Gastroesophageal sphincter (tissue), 4 donors: ENCODE data around the gene APOBEC3F. TPM values are rescaled to one million over a fixed set of nuclear protein-coding genes. Genes with fewer than 3 reads are reported as not detected.

Source experiments
- ATAC-seq: fragments of 150-250 bp; one replicate; pipeline ENCODE4 v1.9.1; 2016; ENCODE audit warnings: mild to moderate bottlenecking, moderate library complexity
- H3K27ac ChIP-seq, 4 donors: fragments of 200-600 bp; sonication (generic) in 3 of 4; 1 replicate in 3 of 4; 2 replicates in 1 of 4; pipeline ENCODE4 v1.5.1; 2016 to 2019
- H3K27me3 ChIP-seq: fragments of 200-600 bp; sonication (generic); one replicate; pipeline ENCODE4 v1.5.1; 2019
- H3K36me3 ChIP-seq, 2 donors: fragments of 200-600 bp; sonication (generic); one replicate each; pipeline ENCODE4 v1.5.1; 2019; ENCODE audit warnings: control low read depth in 1 of 2
- H3K4me1 ChIP-seq, 3 donors: fragments of 200-600 bp; sonication (generic); 1 replicate in 2 of 3; 2 replicates in 1 of 3; pipeline ENCODE4 v1.5.1; 2016 to 2019; ENCODE audit warnings: control low read depth in 2 of 3
- H3K4me3 ChIP-seq, 2 donors: fragments of 200-600 bp; sonication (generic); one replicate each; pipeline ENCODE4 v1.5.1; 2019; ENCODE audit warnings: mild to moderate bottlenecking in 1 of 2, moderate library complexity in 1 of 2
- H3K9me3 ChIP-seq, 3 donors: fragments of 200-600 bp; sonication (generic); one replicate each; pipeline ENCODE4 v1.5.1; 2017 to 2019; ENCODE audit warnings: control low read depth in 2 of 3
- CTCF ChIP-seq, 4 experiments: fragments of 200-600 bp in 2 of 4; fragments of 450-650 bp in 2 of 4; sonication (generic) in 1 of 4; IDR thresholded peaks; one replicate each; pipeline ENCODE4 v1.5.1; 2017 to 2019; ENCODE audit warnings: antibody characterized with exemption in 4 of 4, mild to moderate bottlenecking in 2 of 4, moderate library complexity in 2 of 4
- EP300 ChIP-seq: sonication (generic); formaldehyde crosslinking; IDR thresholded peaks from one replicate; pipeline ENCODE4 v1.6.1; 2017; ENCODE audit warnings: antibody characterized with exemption, mild to moderate bottlenecking
- POLR2A ChIP-seq, 2 donors: fragments of 450-650 bp; IDR thresholded peaks; one replicate each; pipeline ENCODE4 v1.6.1; 2017; ENCODE audit warnings: antibody characterized with exemption in 2 of 2, mild to moderate bottlenecking in 2 of 2, moderate library complexity in 1 of 2
- POLR2AphosphoS5 ChIP-seq: sonication (generic); formaldehyde crosslinking; IDR thresholded peaks from one replicate; pipeline ENCODE4 v1.6.1; 2017; ENCODE audit warnings: antibody characterized with exemption
- WGBS, 2 donors: methylation state at CpG; one replicate each; pipeline ENCODE4 v1.1.5; 2018; ENCODE audit warnings: low coverage in 1 of 2; 5-methylcytosine and 5-hydroxymethylcytosine counted together
- total RNA-seq, 4 donors: library from RNA; depleted of rRNA; stranded (reverse); fragments of >200 nt; gene quantifications; one replicate each; pipeline ENCODE4 v1.1.0, GENCODE V29; 2016

APOBEC3F gene
- total RNA-seq, 4 donors from 2014 or later, result 0.57 to 4.0 (median 1.9) TPM

GRCh38 chr22:39088685-39089032 lies 48.0 kb downstream of the APOBEC3F start:
- Histone ChIP-seq H3K27me3 (no peaks in the 10 kb centered on the region), H3K4me1 (peaks cover 0 to 15% (median 4%) of the 10 kb centered on the region in 3 donors), H3K36me3 (no peaks in the 10 kb centered on the region), H3K27ac (no peak overlapping the region), H3K9me3 (no peaks in the 10 kb centered on the region), H3K4me3 (no peak overlapping the region)
- TF ChIP-seq POLR2A (IDR thresholded peaks at IDR 0.05), result no peak
- no peak for TF ChIP-seq CTCF (IDR thresholded peaks at IDR 0.05)
- TF ChIP-seq POLR2AphosphoS5, result no peak
- no peak for TF ChIP-seq EP300
- WGBS, 2 donors, result no CpG with 5 or more reads among the region's 5 CpGs
- ATAC-seq, result no peak

DNA sequence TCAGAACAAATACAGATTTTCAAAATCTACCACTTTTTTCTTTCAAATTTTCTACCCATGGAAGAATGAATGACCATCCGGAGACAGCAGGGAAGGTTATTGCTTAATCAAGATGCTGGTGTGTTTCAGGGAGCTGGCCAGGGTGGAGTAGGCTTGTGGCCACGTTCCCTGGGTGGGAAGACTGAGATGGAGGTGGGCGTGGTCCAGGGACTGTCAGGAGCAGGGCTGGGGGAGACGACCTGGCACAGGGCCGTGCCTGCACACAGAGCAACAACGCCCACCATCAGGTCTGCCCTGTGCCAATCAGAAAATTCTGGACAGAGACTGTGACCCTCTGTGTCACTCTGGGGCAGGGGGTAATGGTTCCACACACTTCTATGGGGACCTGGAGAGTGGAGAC lies 49.3 kb downstream of the APOBEC3F start:
- no peaks in the 10 kb centered on the region for H3K27me3 ChIP-seq
- no peak overlapping the region for H3K27ac ChIP-seq
- H3K4me1 ChIP-seq, result peaks cover 0 to 15% (median 4%) of the 10 kb centered on the region in 3 donors
- no peak overlapping the region for H3K4me3 ChIP-seq
- ATAC-seq, result no peak
- H3K36me3 ChIP-seq, result no peaks in the 10 kb centered on the region
- no peaks in the 10 kb centered on the region for H3K9me3 ChIP-seq
- WGBS, 2 donors, result 80 to 83% methylated on average over 1 of the region's 6 CpGs
- TF ChIP-seq POLR2A (IDR thresholded peaks at IDR 0.05), result no peak
- TF ChIP-seq EP300, result no peak
- no peak for TF ChIP-seq POLR2AphosphoS5
- TF ChIP-seq CTCF (IDR thresholded peaks at IDR 0.05), result no peak

DNA sequence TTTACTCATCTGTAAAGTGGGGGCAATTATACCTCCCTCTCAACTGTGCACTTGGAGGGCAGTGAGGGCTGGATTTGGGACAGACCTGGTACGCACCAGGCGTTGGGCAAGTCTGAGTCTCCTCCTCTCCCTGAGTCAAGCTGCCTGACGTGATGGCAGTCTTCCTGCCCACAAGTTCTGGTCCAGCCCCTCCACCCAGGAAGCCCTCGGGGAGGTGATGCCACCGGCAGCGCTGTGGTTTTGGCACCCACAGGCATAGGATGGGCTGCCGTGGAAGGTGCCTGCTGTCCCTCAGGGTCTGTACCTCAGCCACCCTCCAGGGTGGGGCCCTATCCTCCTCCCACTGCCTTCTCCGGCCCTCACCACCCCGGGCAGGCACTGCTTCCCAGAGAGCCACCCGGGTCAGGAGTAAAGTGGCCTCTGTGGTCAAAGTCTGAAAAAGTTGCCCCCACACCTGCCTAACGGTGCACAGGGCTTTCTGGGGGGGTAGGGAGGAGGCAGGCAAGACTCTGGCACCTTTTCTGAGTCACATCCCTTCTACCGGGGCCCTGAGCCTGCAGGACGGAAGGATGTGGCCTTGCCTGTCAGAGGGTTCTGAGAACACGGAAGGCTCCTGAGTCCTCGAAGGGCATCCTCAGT lies 49.9 kb downstream of the APOBEC3F start:
- 63 to 80% methylated on average over 2 to 4 of the region's 15 CpGs for WGBS, 2 donors
- H3K4me1 ChIP-seq, result peaks cover 0 to 15% (median 4%) of the 10 kb centered on the region in 3 donors
- no peak overlapping the region for H3K4me3 ChIP-seq
- no peak overlapping the region for H3K27ac ChIP-seq
- no peak for TF ChIP-seq POLR2A (IDR thresholded peaks at IDR 0.05)
- TF ChIP-seq CTCF (IDR thresholded peaks at IDR 0.05), result no peak
- H3K9me3 ChIP-seq, result no peaks in the 10 kb centered on the region
- H3K27me3 ChIP-seq, result no peaks in the 10 kb centered on the region
- no peaks in the 10 kb centered on the region for H3K36me3 ChIP-seq
- no peak for ATAC-seq

DNA sequence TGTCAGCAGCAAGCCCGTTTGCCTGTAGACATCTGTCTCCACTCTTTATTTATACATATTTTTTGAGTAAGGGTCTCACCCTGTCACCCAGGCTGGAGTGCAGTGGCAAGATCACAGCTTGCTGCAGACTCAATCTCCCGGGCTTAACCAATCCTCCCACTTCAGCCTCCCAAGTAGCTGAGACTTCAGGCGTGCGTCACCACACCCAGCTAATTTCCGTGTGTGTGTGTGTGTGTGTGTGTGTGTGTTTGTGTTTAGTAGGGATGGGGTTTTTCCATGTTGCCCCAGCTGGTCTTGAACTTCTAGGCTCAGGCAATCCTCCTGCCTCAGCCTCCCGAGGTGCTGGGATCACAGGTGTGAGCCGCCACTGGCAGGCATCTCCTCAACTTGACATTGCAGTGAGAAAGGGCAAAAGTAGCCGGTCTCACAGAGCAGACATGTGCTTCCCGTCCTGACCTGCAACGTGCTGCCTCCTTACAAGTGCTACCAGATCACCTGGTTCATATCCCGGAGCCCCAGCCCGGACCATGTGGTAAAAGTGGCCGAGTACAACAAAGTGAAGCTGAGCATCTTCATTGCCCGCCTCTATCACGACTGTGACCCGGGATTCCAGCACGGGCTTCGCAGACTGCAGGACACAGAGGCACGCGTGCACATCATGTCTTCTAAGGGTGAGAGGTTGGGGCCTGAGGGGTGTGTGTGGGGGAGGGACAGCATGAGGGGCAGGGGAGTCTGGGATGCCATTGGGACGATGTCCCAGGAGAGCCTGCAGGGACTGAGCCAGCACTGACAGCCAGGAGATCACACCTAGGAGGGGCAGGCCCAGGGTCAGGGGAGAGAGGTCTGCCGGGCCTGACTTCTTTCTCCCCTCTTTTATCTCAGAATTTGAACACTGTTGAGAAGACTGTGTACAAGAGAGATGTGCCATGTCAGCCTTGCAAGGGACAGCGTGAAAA lies 50.7 kb downstream of the APOBEC3F start:
- peaks cover 0 to 15% (median 4%) of the 10 kb centered on the region in 3 donors for H3K4me1 ChIP-seq
- no peak for ATAC-seq
- H3K9me3 ChIP-seq, result no peaks in the 10 kb centered on the region
- no peaks in the 10 kb centered on the region for H3K36me3 ChIP-seq
- no peak overlapping the region for H3K27ac ChIP-seq
- WGBS, 2 donors, result 60 to 71% methylated on average over 2 to 9 of the region's 23 CpGs
- TF ChIP-seq POLR2AphosphoS5 (no peak), EP300 (no peak), CTCF (IDR thresholded peaks at IDR 0.05) (no peak), POLR2A (IDR thresholded peaks at IDR 0.05) (no peak)
- H3K27me3 ChIP-seq, result no peaks in the 10 kb centered on the region
- H3K4me3 ChIP-seq, result no peak overlapping the region
